ENCODE results near the gene RNF44. TPM values are rescaled to one million over a fixed set of nuclear protein-coding genes. Genes with fewer than 3 reads are reported as not detected.

RNF44 gene
- total RNA-seq, 2 donors from 2014 or later: 10.9 to 38.6 TPM

GRCh38 chr5:176533894-176534611, 3.1 kb downstream of the RNF44 start:
- peak in 1 of 7 experiments; percentile 8 for TF ChIP-seq CTCF (IDR thresholded peaks at IDR 0.05)
- no peak for TF ChIP-seq POLR2A (IDR thresholded peaks at IDR 0.05)
- peak; percentile 72 to 83 (median 79) for DNase-seq
- no peaks in the 10 kb centered on the region for H3K9me3 ChIP-seq
- H3K36me3 ChIP-seq (replicated peaks in 1 of 2; ENCODE audit: insufficient read depth in 1 of 2, low read depth in 2 of 2): peaks cover 8 to 22% of the 10 kb centered on the region in 2 donors
- ATAC-seq: no peak
- H3K4me1 ChIP-seq: peaks cover 55% of the 10 kb centered on the region
- WGBS, 2 donors: 4% methylated on average over 4 to 10 of the region's 10 CpGs
- no peaks in the 10 kb centered on the region for H3K27me3 ChIP-seq
- intact Hi-C loops (cut with DNase I): no loop called here
- no peak overlapping the region for H3K4me3 ChIP-seq
- peak overlapping the region; percentile 83 to 98 (median 90) for H3K27ac ChIP-seq

GRCh38 chr5:176533390-176533789, 3.8 kb downstream of the RNF44 start:
- Histone ChIP-seq H3K4me1 (peaks cover 54% of the 10 kb centered on the region), H3K4me3 (no peak overlapping the region), H3K27ac (peak overlapping the region in 3 of 4 donors; percentile 86 to 98 (median 95)), H3K9me3 (no peaks in the 10 kb centered on the region), H3K27me3 (no peaks in the 10 kb centered on the region), H3K36me3 (replicated peaks in 1 of 2; ENCODE audit: insufficient read depth in 1 of 2, low read depth in 2 of 2) (peaks cover 12 to 28% of the 10 kb centered on the region in 2 donors)
- intact Hi-C loops (cut with DNase I): no loop called here
- 48 to 56% methylated on average over 8 of the region's 8 CpGs for WGBS, 2 donors
- DNase-seq: peak in 1 of 4 donors; percentile 44
- no peak for ATAC-seq
- TF ChIP-seq POLR2A (IDR thresholded peaks at IDR 0.05): no peak
- TF ChIP-seq CTCF (IDR thresholded peaks at IDR 0.05): no peak

- H3K4me3 ChIP-seq: no peak overlapping the region
- peaks cover 12 to 32% of the 10 kb centered on the region in 2 donors for H3K36me3 ChIP-seq (replicated peaks in 1 of 2; ENCODE audit: insufficient read depth in 1 of 2, low read depth in 2 of 2)
- TF ChIP-seq CTCF (IDR thresholded peaks at IDR 0.05) (no peak), POLR2A (IDR thresholded peaks at IDR 0.05) (no peak)
- peaks cover 50% of the 10 kb centered on the region for H3K4me1 ChIP-seq
- H3K9me3 ChIP-seq: no peaks in the 10 kb centered on the region
- intact Hi-C loops (cut with DNase I): no loop called here
- peak overlapping the region in 2 of 4 donors; percentile 95 to 98 for H3K27ac ChIP-seq
- ATAC-seq (no peak), DNase-seq (no peak)
- WGBS, 2 donors: 92 to 97% methylated on average over 6 to 8 of the region's 9 CpGs
- no peaks in the 10 kb centered on the region for H3K27me3 ChIP-seq
Measured at GRCh38 chr5:176532795-176533194, 4.4 kb downstream of the RNF44 start.

- 83 to 90% methylated on average over 15 to 24 of the region's 28 CpGs for WGBS, 2 donors
- ATAC-seq: no peak
- TF ChIP-seq POLR2A (IDR thresholded peaks at IDR 0.05) (no peak), CTCF (IDR thresholded peaks at IDR 0.05) (no peak)
- DNase-seq: no peak
- H3K9me3 ChIP-seq: no peaks in the 10 kb centered on the region
- no peak overlapping the region for H3K4me3 ChIP-seq
- intact Hi-C loops (cut with DNase I): no loop called here
- no peaks in the 10 kb centered on the region for H3K27me3 ChIP-seq
- H3K36me3 ChIP-seq (replicated peaks in 1 of 2; ENCODE audit: insufficient read depth in 1 of 2, low read depth in 2 of 2): peaks cover 12 to 33% of the 10 kb centered on the region in 2 donors
- H3K4me1 ChIP-seq: peaks cover 50% of the 10 kb centered on the region
- H3K27ac ChIP-seq: no peak overlapping the region
Measured at GRCh38 chr5:176531902-176532493, 5.2 kb downstream of the RNF44 start.
